GM18951 (cell line): ENCODE results near the gene UNC13D.
"Not testable (repeated sequence)": the region's sequence is repeated elsewhere in the genome, so short reads cannot be mapped to it uniquely, and the experiment has no call there.

ENCODE experiments used
- POLR2A ChIP-seq: IDR thresholded peaks from 4 replicates; pipeline ENCODE4 v1.6.1; 2011; ENCODE audit warnings: mild to moderate bottlenecking; ENCODE audit not compliant: insufficient read length, insufficient read depth; ENCODE audit errors: extremely low read depth
- in situ Hi-C: fragments of 300-500 bp; cut with MboI; formaldehyde crosslinking; loops from one replicate; pipeline ENCODE4 v1.12.0; 2022; ENCODE audit warnings: low sequenced_read_pairs, mixed read lengths, inconsistent platforms; ENCODE audit not compliant: unreplicated experiment

The UNC13D gene

DNA sequence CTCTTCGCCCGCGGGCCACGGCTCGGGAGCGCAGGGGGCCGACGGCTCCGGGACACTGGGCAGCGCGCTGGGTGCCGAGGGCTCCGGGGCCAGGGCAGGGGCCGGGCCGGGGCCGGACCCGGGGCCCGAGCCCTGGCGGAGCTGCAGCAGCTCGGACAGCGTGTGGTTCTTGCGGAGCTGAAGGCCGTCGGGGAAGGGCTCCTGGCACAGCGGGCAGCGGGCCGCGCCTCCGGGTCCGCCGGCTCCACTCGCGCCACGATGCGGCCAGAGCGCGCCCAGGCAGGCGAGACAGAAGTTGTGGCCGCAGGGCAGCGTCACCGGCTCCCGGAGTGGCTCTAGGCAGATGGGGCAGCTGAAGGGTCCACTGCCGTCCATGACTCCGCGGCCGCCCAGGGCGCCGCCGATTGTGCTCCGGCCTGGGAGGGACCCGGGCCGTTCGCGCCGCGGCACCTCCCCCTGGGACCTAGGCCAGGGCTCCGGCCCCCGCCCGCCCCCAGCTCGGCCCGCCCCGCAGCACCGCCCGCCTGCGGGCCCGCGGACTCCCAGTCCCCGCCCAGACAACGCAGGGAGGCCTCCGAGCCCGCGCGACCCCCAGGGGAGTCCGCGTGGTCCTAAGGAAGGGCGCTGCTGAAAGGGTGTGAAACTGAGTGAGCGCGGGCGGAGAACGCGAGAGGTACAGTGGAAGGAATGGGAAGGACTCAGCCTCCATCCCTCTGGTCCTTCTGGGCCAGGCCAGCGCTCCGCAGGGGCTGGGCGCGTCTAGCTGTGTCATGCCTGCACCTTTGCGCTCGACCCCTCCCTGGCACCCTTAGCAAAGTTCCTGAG is 34.2 kb upstream of the UNC13D start, which contains the start of gene TRIM47:
Gene TRIM47 (minus strand): TSS at position 408 of the 825 bp plus-strand sequence. CDS start 33 bp downstream, at position 375.
- in situ Hi-C loops = no loop called here
- no peak for TF ChIP-seq POLR2A

DNA sequence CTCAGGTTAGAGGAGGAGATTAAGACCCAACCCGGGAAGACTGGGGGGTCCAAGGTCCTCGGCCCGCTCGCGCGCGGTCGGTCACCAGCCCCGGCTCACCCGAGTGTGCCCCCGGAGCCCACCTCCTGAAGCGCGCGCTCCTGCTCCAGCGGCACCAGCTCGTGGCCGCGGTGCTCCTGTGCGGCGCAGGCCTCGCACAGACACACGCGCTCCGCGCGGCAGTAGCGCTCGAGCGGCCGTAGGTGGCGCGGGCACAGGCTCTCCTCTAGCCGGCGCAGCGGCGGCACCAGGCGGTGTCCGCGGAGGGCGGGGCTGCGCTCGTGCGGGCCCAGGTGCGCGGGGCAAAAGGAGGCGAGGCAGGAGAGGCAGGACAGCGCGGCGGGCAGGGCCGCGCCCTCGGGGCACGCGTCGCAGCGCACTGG is 33.6 kb upstream of the UNC13D start:
- in situ Hi-C loops = no loop called here
- TF ChIP-seq POLR2A = no peak

DNA sequence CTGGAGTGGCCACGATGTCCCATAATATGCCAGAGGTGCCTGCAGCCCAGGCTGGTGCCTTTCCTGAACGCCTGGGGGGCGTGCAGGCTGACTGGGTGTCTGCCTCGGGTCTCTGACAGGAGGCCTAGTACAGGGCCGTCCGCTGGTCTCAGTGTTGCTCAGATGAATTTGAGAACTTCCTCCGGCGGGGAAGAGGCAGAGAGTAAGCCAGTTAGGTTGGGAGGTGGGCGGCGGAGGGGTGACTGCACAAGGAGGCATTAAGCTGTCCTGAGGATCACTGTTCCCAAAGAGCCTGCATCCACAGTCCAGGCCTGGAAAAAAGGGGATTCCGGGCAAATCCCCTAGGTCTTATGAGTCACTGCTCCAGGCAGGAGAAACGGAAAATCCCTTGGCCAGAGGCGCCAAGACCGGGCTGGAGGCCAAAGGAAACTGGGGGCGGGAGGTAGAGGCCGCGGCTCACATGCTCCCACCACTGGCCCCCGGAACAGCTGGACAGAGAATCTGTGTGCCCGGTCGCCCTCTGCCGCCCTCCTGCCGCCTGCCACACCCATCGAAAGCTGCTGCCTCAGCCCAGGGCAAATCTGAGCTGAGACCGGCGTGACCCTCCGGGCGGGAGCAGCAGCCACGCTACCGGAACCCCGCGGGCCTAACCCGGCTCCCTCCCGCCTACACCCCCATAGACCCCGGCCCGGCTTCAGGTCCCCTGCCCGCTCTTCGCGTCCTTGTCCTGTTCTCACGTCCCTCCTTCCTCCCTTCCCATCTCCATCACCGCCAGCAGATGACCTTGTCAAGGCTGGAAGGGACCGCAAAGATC is 32.9 kb upstream of the UNC13D start:
- in situ Hi-C loops = no loop called here
- no peak for TF ChIP-seq POLR2A

DNA sequence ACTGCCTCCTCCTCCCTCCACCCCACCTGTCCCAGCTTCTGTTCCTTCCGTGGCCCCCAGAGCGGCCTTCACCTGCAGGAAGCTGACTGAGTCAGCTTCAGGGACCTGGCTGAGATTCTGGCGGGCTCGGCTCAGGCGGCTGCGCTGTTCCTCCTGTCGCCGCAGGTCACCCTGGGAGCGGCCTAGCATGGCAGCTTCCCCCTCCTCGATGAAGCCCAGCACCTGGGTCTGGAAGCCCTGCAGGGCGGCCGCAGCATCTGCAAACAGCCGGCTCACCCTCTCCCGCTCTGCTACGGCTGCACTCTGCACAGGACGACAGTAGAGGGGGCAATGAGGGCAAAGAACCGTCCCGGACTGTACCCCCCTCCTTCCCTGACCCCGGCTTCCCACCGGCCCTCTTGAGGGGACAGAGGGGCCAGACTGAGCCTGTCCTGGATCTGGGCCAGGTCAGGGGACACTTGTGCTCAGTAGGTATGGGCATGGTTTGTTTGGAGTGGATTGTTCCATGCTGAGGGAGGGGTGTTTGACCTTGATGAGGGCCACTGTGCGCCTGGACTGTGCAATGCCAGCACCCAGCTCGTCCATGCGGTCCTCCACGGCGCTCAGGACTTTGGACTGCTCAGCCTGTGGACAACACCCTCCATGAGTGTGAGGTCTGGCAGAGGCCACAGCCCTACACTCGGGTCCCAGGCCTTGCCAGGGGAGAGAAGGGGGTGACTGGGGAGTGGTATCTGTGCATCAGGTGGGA is 32.2 kb upstream of the UNC13D start:
- in situ Hi-C loops = no loop called here
- peak; percentile 35 for TF ChIP-seq POLR2A

DNA sequence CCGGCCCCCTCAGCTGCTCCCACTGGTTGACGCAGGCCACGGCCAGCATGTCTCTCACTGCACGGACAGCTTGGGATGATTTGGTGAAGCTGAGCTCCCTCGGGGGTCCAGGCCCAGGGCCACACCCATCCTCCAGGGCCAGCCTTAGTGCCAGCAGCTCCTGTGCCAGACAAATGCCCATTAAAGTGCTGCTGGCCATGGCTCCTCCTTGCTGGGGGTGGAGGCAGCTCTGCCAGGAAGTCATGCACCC is 31.7 kb upstream of the UNC13D start:
- TF ChIP-seq POLR2A = no peak
- in situ Hi-C loops = no loop called here

DNA sequence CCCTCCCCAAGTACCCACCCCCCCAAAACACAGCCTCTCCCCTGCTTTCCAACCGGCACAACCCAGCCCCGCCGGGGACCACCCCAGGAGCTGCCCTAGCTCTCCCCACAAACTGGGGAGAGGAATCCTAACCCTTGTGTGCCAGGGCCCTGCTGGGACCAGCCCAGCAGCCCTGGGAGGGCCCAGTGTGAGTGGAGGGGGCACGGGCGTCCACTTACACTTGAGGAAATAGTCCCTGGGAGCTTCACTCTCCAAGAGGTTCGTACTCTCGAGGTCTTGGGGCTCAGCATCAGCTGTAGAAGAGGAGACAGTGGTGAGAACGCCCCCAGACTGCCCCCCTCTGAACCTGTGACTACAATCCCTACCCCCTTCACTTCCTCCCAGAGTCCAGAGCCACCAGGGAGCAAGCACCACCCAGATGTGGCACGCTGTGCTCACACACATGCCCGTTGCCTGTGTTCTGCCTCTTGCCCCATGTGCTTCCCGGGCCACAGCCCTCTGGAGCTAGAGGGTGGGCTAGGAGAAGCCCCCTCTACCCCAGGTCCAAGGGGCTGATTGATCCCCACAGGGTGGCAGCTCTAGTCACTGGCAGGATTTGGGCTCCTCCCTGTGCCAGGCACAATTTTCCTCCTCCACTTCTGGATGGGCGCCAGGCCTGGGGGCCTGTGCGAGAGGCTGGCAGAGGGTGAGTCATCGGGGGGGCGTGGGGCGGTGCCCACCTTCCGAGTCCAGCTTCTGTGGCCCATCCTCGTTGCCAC is 31.2 kb upstream of the UNC13D start:
- no peak for TF ChIP-seq POLR2A
- in situ Hi-C loops = no loop called here

DNA sequence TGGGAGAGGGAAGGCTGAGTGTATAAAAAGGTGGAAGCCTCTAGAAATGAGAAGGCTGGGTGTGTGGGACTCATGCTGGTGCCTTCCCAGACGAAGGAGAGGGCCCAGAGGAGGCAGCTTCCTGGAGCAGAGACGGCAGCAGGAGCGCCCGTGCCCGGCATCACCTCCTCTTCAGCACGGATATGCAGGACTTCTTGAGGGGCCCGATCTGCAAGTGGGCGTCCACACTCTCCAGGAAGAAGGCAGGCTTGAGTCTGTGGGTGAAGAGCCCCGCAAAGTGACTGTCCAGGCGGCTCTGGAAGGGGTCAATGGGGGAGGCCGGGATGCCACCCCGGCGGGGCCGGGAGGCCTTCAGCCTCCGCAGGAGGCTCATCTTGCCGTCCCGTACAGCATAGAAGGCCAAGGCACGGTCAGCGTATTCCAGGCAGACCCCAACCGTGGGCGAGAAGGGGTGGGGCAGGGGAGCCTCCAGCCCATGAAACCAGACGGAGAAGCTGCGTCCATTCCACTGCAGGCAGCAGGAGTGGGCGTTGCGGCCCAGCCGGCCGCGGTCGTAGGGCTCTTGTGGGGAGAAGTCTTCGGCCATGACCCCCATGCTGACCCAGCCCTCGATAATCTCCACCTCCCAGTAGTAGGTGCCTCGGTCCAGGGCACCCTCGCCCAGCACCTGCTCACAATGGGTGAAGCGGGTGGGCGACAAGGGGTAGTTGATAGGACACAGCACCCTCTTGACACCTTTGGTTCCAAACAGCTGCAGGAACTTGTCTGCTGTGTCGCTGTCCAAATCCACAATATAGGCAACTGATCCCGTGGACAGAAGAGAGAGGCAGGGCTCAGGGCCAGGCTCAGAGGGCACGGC is 30.3 kb upstream of the UNC13D start:
- no peak for TF ChIP-seq POLR2A
- in situ Hi-C loops = no loop called here

DNA sequence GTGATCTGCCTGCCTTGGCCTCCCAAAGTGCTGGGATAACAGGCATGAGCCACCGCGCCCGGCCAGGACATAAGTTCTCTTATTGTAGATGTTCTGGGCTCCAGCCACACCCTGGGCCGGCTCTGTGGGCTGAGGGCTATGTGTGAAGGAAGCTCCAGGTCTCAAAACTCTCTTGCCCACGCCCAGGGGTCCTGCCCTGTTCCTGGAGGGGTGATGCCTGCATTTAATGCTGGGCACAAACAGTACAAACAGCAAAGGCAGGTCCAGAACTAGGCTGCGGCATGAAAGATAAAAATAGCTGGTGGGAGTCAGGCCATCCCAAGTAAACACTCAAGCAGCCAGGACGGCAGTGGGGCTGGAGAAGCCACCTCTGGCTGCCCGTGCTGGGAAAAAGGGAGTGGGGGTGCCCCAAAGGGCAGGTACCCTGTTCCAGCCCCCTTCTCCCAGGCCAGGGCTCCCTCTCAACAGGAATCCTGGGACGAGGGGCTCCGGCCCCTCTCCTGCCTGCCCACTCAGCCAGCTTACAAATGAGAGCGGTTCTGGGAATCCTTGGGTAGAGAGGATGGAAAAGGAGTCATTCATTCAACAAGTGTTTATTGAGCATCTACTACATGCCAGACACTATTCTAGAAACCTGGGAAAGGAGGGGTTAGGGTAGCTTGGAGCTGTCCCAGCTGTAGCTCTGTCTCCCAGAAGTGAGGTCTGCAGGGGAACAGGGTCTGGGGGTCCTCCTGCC is 29.6 kb upstream of the UNC13D start:
- TF ChIP-seq POLR2A = no peak
- in situ Hi-C loops = no loop called here

DNA sequence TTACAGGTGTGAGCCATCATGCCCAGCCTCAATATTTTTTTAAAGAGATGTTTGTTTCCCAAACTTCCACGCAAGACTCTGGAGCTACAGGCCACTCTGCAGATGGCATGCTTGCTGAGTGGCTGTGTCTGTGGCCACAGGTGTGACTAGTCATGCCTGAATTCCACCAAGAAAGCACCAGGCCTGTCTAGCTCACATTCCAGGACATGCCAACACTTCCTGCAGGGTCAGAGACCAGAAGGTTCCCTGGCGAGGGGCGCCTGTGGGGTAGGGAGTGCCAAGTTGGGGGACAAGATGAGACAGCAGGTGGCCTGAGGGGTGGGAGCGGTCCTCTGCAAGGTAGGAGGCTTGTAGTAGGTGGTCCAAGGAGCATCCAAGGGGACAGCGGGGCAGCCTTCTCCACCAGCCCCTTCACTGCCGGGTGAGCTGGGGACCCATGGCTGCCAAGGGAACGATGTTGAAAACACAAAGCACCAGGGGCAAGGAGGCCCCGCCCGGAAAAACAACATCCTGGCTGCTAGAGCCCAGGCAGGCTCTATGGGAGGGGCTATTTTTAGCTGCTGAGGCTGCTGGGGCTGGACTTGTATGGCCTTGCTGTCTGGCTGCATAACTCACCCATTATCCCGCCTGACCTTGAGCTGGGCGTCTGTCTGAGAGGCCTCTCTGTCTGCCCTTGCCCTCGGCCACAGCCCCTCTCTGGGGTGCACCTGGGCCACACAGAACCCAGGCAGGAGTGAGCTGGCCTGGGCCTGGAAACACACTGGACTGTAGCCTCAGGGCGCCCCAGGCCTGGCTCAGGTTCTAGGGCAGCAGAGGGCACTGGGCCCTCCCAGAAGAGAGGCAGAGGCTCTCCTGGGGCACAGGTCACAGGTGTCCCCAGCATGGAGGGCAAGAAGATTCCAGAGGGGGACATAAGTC is 28.5 kb upstream of the UNC13D start:
- TF ChIP-seq POLR2A = no peak
- in situ Hi-C loops = no loop called here

DNA sequence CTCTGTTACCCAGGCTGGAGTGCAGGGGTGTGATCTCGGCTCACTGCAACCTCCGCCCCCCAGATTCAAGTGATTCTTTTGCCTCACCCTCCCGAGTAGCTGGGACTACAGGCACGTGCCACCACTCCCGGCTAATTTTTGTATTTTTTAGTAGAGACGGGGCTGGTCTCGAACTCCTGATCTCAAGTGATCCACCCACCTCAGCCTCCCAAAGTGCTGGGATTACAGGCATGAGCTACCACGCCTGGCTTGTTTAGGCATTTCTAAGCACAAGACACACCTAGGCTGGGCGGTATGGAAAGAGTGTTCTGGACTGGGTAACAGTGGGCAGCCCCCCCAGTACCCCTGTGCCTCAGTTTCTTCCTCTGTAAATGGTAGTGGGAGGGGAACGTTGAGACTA is 26.0 kb upstream of the UNC13D start:
- in situ Hi-C loops = not testable (repeated sequence)
